SW 1271 (cell line): ENCODE data around the gene GSN.
A peak's percentile ranks its signal among the peaks of the same experiment; 100 is the strongest.

ENCODE experiments used
- DNase-seq, 2 experiments: peaks; one replicate each; lab custom pipeline; 2025; lab: John Stamatoyannopoulos, UW

Gene GSN

DNA sequence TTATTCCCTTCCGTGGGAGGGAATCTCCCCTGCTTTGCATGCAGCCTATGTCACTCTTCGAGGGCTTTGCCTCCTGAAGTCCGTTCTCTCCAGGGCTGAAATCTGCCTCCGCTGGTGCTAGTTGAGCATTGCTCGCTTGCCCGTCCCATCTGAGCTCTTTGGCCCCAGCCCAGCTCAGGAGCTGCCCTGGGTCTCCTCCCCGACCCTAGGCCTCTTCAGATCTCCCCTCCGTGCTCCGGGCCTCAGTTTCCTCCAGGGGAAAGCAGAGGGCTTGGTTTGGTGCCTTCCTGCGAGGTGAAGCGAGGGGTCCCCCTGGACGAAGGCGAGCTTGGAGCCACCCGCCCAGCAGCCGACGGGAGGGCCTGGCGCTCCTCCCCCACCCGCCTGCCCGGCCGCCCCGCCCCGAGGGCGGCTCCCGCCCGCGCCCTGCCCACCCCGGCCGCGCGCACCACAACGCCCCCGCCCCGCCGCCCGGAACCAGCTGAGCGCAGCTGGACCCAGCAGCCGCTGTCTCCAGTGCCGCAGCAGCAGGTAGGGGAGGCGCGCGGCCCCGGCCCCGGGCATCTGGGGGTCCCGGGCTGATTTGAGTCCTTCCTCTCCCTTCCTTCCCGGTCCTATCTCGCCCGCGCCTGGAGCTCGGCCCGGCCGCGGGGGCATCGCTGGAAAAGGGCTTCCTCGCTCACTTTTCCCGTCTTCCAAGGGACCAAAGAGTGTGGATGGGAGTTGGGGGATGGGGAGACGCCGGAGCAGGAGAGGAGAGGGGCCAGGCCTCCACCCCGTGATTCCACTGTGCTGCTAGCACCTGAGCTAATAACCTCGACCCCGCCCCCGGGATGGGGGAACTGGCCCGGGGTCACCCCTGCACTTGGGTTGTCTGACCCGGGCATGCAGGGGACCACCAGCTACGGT is at the start of gene GSN:
Gene GSN, plus strand, starts transcription at position 474 of the 909 bp plus-strand sequence. CDS start 33,810 bp downstream, outside the sequence.
- peak; percentile 30 to 59 for DNase-seq

DNA sequence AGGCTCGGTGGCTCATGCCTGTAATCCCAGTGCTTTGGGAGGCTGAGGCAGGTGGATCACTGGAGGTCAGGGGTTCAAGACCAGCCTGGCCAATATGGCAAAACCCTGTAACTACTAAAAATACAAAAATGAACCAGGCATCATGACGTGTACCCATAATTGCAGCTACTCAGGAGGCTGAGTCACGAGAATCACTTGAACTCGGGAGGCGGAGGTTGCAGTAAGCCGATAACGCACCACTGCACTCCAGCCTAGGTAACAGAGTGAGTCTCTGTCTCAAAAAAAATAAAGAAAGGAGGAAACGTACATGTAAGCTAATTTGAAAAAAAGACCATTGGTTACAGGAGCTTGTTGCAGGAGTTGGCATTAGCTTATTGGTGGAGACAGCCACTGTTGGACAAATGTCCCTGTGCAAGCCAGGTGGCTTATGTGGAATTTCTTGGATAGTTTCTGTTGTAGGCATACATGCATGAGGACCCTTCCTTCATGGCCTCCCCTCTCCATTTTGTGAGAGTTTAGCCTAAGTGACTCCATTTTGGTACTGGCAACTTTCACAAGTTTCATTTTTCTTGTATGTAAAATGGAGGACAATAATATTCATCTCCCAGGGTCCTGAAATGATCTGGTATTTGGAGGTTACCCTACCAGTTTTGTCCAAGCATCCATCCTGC is 49.5 kb upstream of the GSN start:
- DNase-seq = no peak

- DNase-seq = no peak
Measured at GRCh38 chr9:121219530-121219929, 48.4 kb upstream of the GSN start.

GRCh38 chr9:121220996-121221663 is 46.8 kb upstream of the GSN start:
- no peak for DNase-seq

DNA sequence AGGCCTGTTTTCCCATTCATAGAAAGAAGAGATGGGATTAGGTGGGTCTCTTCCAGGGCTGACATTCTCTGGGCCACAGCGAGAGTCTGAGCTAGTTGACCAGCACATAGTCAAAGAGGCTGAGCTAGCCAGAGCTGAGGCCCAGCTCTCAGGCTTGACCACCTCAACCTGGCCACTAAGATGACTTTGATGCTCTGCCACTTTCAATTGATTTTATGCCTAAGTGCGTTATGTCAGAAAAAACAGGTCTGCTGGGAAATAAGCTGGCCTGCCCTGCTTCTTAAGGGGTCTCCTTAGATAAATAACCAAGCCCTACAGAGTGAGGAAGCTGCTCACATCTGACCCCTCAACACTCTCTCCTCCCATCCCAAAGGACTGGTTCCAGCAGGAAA is 46.3 kb upstream of the GSN start:
- DNase-seq = no peak

DNA sequence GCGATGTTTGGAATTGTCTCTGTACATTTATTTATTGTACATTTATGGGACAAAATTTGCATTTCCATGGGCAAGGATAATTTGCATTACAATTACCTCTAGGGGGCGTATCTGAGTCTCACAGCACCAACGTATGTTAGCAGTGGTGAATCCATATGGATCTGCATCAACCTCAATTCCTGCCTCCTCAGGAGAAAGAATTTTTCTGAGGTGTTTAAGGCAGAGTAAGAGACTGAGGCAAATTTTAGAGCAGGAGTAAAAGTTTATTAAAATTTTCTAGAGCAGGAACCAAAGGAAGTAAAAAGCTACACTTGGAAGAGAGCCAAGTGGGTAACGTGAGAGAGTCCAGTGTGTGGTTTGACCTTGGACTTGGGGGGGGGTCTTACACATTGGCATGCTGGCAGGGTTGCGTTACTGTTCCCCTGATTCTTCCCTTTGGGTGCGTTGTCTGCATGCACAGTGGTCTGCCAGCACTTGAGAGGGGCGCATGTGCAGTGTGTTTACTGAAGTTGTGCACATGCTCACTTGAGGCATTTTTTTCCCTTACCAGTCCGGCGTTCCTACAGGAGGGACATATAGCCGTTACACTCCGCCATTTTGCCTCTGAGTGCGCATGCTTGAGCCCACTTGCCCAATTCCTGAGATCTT is 45.3 kb upstream of the GSN start:
- peak in 1 of 2 experiments; percentile 75 for DNase-seq

DNA sequence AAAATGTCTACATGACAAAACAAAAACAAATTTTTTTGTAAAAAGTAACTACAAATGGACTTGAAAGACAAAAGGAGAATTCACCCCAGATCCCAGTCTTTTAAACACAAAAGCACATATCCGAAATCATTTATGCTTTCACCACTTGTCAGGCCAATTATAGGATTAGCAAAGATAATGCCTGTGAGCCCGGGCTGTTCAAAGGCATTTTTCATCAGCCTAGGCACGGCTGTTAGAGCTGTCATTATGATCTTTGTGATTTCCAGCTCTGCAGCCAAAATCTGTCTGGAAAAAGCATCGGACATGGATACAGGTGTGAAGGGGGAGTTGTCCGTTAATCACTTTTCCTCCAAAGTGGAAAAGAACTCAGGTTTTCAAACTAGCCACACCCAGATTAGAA is 42.7 kb upstream of the GSN start:
- DNase-seq = no peak

DNA sequence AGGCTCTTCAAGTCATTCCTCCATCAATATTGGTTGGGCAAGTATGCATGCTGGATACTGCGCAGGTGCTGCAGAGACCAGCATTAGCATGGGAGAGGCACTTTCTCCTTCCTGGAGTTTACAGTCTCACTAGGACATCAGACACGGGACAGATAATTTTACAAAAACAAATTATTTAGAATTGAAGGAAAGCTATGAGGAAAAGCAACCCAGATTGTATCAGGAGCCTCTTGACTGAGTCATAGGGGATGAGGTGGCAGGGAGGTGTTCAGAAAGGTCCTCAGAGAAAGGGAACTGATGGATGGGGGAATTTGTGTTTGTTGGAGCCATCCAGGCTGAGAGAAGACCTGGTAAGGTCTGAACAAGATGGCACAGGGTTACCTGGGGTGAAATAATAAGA is 41.8 kb upstream of the GSN start:
- no peak for DNase-seq

- no peak for DNase-seq
Measured at GRCh38 chr9:121227862-121228261, 40.1 kb upstream of the GSN start.

DNA sequence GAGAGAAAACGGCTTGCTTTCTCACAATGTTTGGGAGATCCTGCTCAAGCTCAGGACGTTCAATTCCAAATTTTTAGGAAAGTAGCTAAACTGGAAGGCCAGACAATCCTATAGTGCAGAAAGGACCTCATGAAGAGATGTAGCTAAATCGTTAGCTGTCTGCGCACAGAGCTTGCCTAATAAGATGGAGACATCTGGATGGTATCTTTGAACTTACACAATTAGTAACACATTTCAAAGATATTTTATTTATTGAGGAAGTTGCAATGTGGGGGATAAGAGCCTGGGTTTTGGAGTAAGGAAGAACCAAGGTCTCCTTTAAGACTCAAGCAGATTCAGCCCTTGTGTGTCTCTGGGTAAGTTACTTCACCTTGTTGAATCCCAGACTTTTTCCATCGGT is 37.7 kb upstream of the GSN start:
- DNase-seq = no peak

DNA sequence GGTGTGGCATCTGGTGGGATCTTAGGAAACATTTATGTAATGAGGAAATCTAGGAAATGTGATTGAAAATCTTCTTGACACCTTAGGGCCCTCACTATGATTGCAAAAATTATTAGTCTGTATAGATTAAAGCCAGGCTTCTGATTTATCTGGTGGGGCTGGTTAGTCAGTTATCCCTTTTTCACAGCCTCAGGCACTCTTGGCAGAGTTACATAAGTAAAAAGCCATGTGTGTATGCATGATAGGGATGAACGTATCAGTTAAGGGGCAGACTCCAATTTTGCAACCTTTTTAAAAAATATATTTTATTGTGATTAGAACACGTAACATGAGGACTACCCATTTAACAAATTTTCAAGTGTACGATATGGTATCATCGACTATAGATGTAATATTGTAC is 35.7 kb upstream of the GSN start:
- DNase-seq = no peak

DNA sequence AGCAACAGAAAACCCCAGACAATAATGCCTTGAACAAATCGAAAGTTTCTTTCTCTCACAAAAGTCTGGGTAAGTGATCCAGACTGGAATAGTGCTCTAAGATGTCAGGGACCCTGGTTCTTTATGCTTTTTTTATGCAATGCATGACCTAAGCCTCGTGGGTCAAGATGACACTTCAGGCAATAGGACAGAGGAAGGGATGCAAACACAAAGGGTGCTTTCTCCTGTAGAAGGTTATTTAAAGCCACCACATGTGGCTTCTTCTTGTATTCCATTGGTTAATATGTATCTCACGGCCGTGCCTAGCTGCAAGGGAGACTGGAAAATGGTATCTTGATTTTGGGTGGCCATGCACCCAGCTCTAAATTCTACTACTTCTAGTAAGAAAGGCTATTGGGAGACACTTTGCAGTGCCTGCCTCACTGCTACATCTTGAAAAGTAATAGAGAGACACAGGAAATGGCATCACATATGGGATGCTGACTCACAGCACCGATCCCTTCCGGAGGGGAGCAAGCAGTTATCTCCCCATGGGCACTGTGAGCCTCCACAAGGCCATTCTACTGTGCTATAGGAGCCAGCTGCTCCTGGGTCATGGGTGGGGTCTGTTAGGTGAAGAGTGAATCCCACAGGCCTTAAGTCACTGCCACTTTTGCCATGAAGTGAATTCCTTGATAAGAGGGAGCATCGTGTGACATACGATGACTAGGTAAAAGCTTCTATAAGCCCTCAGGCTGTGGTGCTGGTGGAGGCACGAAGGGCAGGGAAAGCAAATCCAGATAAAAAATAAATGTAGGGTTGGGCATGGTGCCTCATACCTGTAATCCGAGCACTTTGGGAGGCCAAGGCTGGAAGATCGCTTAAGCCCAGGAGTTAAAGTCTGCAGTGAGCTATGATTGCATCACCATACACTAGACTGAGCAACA is 33.8 kb upstream of the GSN start:
- DNase-seq = peak in 1 of 2 experiments; percentile 25

GRCh38 chr9:121234832-121235161 is 33.2 kb upstream of the GSN start:
- no peak for DNase-seq

DNA sequence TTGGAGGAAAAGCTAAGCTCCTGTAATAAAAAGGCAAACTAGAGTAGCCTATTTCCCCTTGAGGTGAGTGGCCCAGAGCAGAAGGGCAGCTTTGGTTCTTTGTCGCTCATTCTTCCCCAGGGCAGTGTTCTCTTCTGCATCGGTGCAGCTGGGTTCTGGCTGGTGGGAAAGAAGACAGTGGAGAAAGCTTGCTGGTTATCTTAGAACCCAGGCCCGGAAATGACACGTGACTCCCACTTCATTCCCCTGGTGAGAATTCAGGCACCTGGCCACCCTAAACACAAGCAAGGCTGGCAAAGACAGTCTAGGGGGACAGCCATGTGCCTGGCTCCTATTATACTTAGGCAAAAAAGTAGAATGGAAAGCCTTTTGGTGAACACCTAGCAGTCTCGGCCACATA is 32.5 kb upstream of the GSN start:
- no peak for DNase-seq

DNA sequence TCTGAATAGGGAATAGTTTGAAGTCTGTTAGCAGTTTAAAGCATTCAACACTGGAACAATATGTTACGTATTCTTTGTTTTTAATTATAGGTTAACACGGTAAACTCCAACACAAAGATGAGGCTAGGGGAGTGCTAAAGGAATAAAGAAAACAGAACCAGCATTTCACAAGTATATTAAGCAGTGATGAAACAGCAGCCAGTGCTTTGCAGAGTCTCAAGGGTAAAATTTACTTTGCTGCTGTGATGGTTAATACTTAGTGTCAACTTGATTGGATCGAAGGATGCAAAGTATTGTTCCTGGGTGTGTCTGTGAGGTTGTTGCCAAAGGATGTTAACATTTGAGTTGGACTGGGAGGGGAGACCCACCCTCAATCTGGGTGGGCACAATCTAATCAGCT is 30.0 kb upstream of the GSN start:
- DNase-seq = no peak

GRCh38 chr9:121239071-121239470 is 28.9 kb upstream of the GSN start:
- no peak for DNase-seq

DNA sequence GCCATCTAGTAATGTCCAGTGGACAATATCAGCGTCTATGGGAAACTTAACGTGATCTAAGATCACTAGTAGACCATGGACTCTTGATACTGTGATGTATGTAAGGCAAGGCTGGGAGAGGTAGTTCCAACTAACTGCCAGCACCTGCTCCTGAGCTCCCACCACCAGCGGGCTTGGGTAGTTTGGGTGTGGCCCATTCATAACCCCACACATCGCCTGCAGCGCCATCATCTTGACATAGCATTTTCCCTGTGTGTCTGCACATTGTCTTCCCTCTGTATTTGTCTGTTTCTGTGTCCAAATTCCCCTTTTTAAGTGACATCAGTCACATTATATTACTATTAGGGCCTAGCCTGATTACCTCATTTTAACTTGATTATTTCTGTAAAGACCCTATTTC is 28.1 kb upstream of the GSN start:
- no peak for DNase-seq

GRCh38 chr9:121240472-121241135 is 27.4 kb upstream of the GSN start:
- no peak for DNase-seq

DNA sequence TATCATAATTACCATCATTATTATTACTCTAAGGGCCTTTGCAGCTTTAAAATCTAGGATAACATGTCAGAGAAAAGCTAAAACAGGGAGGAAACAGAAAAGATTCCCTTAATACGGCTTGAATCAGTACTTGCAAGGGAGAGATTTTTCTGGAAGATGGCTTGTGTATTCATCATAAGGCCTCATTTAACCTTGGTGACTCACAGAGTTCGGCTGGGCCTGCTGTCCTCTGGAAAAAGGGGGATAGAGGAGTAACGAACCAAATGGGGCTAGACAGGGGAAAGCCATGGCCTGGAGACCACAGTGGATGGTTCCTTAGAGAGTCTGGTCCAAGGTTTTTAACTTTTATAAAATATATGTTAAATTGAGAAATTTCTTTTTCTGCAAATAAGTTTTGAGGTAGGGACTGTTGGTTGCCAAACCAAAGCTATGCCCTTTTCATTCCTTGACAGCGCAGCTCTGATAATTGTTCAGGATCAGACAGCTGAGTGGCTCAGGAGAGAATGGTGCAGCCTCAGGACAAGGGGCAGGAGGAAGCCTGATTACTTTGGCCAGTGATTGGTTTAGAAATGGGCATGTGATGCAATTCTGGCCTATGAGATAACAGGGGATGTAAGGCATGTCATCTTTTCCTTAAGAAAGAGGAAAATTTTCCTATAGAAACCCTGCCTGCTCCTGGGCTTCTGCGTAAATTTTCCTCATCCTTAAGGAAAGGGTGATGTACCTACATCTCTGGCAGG is 25.6 kb upstream of the GSN start:
- DNase-seq = no peak

- DNase-seq = no peak
Measured at GRCh38 chr9:121242959-121243346, 25.0 kb upstream of the GSN start.
